HG02763 (cell line): ENCODE data around the gene HOXC11.

ENCODE experiments used
- ATAC-seq: cut with Tn5 transposase; IDR thresholded peaks from one replicate; pipeline ENCODE4 v1.9.1; 2021; ENCODE audit warnings: mild to moderate bottlenecking, moderate library complexity; ENCODE audit not compliant: unreplicated experiment

HOXC11 gene

DNA sequence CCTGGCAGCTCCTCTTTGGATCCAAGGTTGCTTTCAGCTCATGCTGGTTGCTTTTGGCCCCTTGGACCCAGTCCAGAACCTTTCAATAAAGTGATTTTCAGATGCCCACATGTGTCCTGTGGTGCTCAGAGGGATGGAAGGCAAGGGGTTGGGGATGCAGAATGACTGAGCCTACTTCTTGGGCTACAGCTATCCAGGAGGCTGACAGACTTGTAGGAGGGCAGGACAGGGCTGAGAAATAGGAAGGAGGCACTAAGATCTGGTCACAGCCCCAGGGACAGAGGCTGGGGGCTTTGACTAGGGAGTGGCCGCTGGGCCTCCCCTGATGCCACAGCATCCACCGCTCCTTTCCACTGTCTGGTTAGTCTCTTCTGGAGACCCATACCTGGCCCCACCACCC, 1.2 kb upstream of the HOXC11 start:
- no peak for ATAC-seq

DNA sequence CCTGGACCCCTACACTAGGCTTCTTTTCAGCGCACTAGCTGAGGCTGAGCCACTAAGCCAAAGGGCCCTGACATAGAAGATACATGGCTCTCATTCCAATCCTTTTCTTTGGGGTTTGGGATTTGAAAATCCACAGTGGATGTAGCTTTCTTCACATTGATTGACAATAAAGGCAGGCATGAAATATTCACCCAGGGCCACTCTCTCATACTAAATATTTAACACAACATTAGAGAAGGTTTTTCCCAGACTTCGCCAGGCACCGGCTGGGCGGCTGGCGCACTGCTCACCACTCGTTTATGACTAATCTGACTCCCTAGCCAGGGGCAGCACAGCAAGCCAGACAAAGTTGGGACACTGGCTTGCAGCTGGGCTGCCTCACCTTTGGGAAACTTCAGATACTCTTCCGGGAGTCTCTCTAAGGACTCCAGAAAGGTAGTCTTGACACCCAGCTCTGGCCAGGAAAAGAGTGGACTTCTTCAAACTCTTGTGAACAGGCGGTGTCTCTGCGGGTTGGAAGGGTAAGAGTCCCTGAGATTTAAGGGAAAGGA, 699 bp upstream of the HOXC11 start:
- ATAC-seq = no peak

DNA sequence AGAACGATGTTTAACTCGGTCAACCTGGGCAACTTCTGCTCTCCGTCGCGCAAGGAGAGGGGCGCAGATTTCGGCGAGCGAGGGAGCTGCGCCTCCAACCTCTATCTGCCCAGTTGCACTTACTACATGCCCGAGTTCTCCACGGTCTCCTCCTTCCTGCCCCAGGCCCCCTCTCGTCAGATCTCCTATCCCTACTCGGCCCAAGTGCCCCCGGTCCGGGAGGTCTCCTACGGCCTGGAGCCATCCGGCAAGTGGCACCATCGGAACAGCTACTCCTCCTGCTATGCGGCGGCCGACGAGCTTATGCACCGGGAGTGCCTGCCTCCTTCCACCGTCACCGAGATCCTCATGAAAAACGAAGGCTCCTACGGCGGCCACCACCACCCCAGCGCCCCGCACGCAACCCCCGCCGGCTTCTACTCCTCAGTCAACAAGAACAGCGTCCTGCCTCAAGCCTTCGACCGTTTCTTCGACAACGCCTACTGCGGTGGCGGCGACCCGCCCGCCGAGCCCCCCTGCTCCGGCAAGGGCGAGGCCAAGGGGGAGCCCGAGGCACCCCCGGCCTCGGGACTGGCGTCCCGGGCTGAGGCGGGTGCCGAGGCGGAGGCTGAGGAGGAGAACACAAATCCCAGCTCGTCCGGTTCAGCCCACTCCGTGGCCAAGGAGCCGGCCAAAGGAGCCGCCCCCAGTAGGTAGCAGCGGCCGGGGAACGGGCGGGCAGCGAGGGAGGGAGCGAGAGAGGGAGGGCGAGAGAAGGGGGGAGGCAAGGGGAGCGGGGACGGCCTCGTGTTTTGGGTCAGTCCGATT, 513 bp downstream of the HOXC11 start:
- no peak for ATAC-seq

DNA sequence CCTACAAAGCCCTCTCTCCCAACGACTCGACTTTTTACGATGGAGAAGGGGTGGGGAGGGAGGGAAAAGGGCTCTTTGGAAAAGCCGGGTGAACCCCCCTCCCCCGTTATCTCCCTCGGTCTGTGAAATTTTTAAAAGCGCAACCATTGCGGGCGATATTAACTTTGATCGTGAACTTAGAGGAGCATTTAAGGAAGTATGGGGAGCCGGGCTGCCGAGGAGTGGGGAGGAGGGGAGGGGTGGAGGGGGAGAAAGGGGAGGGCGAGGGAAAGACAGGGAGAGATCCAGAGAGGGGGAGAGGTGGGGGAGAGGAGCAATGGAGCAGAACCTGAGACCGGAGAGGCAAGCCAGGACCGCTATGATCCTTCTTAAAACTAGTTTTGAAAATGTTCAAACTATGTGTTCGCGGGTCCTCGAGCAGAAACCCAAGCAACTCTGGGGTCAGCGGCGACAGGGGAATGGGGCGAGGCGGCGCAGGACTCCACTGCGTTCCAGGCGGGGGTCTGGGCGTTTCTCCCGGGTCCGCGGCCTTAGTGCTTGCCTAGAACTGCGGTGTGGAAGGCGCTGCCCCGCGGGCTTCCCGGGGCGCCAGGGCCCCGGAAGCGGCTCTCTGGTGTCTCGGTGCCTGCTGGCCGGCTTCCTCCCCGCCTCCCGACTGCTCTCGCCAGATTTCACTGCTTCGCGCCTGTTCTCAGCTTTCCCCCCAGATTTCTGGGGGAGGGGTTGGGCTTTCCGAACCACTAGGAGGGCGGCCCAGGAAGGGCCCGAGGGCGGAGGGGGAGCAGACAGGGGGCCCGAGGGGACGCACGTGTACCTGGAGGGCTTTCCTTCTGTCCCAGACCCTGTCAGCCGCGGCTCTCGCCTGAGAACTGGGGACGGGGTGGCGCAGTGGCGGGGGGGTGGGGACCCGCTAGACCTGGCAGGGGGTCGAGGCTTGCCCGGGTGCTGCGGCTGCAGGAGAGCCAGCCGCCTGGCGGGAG, 1.4 kb downstream of the HOXC11 start, which contains the start of gene HOTAIR:
Gene HOTAIR (minus strand): TSS at position 871 of the 980 bp plus-strand sequence.
- ATAC-seq = no peak

DNA sequence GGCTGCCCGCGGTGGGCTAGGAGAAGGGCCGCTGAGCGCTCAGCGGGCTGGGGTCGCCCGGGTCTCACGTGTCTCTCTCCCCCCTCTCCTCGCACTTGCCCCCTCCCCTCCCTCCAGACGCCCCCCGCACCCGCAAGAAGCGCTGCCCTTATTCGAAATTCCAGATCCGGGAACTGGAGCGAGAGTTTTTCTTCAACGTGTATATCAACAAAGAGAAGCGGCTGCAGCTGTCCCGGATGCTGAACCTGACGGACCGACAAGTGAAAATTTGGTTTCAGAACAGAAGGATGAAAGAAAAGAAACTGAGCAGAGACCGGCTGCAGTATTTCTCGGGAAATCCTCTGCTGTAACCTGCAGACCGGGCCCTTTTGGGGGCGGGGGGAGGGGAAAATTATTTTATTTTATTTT, 2.1 kb downstream of the HOXC11 start:
- no peak for ATAC-seq

DNA sequence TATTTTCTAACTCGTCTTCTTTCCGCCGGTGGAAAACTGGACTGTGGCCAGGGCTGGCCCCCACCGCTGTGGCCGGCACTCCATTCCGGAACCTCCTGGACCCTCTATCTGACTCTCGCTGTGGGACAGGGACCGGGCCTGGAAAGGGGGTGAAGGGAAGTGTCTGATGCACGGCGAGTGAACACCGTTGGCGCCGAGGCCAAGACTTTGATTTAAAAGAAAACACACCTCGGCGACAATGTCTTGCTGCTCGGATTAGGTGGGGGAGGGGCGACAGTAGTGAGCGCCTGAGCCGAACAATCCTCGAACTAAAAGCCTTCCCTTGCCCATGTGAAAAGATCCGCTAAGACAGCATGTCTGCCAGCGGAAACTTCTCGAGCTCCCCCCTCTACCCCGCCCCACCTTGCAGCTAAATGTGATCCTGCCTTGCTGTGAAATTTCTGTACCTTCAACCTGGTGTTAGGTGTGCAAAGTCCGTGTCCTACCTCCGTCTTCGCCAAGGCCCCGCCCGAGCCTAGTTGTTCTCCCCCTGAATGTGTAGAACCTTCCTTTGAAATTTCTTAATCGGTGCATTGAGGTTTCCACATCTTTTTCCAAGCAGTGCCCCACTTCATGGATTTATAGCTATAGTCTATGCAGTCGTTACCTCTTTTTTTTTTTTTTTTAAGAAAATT, 2.7 kb downstream of the HOXC11 start:
- ATAC-seq = no peak

DNA sequence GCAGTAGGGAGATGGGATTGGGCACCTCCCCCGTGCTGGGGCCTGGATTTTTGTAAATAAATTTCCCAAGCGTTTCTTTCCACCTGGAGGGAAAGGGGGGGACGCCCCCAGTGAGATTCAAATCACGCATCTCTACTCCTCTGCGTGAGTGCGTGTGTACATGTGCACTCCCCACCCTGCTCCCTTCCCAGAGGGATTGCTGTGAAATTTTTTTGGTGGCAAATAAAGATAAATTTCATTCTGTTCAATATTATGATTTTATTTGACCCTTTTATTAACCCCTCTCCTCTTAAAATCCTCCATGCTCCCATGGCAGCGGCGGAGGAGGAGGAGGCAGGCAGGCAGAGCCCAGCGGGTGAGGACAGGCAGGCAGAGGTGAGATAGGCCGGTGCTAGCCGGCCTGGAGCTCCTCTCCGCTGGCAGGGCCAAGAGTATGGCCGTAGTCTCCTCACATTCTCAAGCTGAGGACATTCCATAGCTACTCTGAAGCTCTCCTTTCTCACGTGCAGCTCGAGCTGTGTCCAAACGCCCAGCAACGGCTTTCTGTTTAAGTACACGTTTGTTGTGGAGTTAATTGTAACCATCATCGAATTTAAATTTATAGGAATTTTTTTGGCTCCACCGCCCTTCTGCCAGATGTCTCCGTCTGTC, 3.4 kb downstream of the HOXC11 start:
- no peak for ATAC-seq

DNA sequence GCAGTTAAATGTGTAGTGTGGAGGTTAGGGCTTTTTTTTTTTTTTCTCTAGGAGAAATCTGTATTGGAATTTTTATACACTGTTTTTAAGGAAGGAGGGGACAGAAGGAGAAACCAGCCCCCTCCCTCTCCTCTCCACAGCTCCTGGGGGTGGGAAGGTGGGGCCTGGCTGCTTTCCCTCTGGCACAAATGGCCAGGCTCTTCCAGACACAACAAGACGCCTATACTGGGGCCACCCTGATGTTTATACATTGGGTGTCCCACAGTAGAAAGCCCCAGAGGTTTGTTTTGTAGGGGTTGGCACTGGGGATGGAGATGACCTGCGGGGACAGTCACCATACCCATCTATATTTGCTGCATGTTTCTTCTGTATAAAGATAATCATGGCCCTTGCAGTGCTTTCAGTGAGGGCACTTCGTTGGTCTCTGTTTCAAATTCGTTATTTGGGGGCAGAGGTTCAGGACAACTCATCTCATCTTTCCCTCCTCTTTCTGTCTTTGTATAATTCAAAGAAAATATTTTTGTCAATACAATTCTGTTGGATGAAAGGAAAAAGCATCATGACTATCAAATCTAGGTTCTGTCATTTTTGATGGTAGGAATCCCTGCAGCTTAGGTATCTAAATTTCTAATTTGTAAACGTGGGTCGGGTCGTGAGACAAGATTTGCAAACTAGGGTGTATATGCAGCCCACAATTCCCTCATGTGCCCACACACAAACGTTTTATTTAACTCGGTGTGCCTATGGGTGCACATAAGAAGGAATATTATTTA, 4.1 kb downstream of the HOXC11 start:
- no peak for ATAC-seq

DNA sequence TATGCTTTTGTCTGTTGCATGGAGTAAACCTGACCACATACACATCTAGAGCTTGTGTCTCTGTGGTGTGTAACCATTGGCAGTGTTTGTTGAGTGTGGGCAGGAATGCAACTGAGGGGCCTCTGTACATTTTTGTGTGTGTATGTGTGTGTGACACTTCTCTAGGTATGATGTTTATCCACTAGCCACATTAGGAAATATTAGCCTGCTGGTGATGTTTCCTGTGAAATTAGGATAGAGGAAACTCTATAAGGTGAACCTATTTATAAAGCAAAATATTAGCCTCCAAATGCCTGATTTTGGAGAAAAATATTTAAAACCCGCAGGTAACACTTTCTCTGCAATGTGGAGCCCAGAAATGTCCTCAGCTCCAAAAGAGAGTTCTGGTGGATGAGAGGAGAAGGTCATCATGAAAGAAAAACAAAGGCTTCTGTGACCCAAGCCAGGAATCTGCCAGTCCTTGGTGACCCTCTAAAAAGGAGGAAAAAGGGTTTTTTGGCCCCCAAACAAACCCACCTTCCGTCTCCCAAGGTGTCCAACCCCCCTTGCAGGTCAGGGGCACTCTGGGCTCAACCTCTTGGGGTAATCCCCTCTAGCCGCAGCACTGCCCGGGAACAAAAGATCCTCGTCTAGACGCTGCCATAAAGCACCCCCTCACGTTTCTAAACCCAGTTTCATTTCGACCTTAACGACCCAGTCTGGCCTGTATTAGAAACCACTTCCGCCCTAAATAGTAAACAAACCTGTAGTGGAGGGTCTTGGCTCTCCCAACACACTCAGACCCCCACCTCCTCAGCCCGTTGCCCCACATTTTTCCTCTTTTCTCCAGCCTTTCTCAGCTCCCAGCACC, 4.9 kb downstream of the HOXC11 start:
- ATAC-seq = no peak

DNA sequence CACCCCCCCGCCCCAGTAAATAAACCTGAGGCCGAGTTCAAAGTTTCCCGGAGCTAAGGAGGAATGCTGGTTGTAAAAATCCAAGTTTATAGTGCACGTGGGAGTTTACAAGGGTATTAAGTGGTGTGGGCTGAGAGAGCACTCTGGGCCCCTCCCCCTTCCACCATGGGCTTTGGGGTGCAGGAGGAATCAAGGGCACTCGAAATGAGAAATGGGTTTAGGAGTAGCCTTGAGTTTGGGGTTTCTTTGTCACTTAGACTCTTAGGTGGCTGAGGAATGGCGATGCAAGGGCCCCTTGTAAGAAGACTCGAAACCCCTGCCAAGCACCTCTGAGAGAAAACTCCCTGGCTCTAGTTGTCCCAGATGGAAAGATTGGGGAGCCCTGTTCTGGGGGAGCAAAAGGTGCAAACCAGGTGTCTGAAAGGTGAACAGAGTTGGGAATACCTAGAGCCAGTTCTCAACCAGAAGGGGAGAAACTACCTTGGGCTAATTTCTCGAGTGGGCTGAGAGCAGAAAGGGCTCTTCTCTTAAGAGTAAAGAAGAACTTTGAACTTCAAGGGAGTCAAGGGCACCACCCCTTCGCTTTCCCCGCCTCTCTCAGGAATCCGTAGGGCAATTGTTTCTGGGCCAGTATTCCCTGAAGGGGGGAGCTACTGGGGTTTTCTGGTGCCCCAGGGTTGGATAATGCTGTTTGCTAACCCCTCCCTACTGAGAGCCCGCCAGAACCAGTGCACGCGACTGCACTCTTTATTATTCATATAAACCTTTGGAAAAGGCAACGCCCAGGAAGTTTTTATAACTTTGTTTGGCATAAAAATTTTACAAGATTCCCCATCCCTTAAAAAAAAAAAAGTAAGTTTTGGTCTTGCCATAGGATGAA, 5.8 kb downstream of the HOXC11 start:
- ATAC-seq = no peak

DNA sequence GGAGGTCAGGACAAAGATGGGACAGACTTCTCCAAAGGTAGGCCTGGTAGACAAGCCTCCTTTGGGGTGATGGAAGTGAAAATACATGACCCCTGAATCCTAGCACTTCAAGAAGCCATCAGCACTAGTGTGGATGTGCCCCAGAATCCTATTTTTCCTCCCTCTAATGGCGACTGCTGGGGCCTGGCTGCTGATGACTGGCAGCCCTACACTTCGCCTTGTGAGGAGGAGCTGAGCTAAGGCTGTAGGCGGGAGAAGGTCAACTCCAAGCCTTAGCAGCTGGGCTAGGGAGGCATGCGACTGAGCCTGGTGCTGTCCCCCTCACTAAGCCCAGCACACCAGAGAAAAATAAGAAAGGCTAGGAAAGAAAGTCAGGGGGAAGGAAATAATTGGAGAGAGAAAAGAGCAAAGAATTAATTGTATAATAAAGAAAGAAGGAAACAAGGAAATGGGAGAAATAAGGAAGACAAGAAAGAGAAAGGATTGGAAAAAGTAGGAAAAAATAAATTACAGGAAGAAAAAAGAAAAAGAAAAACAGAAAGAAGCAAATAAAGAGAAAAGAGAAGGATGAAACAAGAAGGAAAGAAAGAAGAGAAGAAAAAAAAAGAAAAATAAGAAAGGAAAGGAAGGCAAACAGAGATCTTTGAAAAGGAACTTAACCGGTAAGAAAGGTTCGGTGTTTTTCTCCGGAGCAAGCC, 7.3 kb downstream of the HOXC11 start:
- no peak for ATAC-seq

DNA sequence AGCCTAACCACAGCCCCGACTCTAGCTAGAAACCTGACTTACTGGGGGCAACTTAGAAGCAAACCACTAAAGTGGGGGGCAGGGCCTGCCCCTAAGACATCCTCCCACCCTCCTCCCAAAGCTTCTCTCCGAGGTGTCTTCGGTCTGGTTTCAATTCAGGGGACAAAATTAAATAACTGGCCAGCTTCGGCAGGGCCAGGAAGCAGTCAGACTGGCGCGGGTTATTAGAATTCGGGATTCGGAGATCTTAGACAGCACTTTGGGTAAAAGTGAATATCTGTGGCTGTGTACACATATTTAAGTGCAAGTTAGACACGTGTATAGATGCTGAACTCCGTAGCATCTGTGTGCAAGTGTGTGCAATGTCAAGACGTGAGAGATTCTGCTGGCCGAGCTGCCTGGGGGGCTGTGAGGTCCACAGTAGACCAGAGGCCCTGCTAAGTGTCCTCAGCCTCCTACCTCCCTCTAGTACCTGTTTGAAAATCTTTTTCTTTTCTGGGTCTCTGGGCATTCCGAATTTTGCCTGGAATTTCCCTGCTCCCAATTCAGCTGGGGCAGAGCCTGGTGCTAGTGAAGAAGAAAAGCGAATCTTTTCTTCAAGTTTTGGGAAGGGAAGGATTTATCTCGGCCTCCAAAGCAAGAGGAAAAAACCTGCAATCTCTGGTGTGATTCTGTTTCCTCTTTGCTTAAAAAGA, 8.0 kb downstream of the HOXC11 start:
- no peak for ATAC-seq

DNA sequence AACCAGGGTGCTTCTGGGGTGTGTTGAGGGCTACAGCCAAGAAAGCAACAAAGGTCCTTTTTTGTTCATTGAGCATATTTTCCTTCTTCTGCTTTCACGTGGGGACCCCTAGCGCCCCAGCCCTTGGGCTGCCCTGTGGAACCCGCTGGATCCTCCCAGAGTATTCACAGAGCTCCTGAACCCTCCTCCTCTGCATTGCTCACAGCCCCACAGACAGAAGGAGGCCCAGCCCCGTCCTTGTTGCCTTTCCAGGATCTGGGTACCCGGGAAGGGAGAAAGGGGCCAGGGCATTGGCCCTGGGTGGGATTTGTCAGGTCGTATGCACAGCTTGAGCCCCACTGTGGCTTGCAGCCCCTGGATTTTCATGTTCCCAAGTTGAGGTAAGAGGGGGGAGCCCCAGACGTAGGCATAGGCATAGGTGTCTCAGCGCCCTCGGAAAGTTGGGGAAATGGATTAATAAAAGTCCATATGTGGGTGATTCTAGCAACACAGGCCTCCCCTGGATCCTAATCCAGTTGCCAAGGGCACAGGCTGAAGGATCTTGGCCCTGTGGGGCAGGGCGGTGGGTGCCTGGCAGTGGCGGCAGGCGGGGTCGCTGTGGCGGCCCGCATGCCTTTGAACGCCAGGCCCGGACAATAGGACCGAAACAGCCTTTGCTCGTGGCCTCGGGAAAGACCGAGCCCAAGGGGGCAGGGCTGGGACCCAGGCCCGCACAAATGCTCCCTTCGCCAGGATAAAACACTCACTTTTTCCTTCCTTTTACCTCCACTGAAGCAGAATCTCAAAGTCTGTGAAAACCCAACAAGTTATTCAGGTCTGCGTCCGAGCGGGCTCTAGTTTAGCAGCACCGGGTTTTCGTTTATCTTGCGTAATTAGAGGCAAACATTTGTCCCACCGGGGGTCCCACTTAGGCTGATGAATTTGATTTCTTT, 9.0 kb downstream of the HOXC11 start:
- ATAC-seq = no peak

DNA sequence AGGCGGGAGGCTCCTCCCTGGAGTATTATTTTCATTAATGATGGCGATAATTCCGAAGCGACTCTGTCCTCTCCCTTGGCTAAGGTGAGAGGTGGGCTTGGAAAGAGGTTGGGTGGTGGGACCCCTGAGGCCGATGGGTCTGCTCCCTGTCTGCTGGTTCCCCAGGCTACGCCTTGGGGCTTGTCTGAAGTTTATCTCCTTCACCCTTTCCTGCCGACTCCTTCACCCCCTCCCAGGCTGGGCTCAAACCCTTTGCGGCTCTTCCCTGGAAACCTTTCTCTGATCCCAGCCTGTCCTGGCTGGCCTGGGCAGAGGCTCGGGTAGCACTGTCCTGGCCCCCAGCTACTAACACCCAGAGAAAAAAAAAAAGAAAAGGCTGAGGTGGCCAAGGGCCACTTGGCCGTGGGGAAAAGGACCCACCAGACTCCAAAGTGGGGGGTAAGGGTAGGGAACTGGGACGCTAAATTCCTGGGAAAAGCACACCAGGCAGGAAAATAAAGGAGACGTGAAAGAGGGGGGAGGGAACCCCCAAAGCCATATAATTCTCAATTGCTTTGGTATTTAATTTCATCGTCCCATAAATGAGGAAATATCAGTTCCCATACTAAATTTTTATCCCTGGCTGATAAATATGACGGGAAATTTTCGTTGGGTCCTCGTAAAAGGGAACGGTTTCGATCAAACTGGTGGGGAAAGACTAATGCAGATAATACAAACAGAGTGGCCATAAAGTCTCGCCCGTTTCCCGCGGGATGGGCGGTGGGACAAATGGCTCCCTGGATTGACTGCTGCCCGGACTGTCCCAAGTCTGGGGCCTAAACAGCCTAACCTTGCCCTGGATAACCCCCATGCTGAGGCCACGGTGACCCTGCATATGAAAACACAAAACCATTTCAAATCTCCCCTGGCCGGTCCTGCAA, 10.0 kb downstream of the HOXC11 start:
- ATAC-seq = no peak

DNA sequence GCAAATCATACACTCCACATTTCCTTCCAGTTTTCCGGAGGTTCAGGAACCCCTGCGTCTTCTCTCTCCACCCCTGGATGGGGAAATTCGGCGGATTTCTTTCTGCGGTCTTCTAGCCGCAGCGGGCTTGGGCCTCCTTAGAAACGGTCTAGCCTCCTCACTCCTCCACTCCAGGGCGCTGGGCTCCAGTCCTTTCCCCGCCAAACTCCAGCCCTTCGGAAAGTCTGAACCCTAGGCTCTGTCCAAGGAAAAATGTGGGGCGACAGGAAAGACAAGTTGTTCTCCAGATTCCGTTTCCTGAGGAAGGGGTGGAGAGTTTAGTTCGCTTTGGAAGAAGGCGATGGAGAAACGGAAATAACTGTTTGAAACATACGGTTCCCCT, 10.6 kb downstream of the HOXC11 start:
- ATAC-seq = no peak
